GM23248 (cell line): ENCODE data around the gene SYNGR3. TPM values are rescaled to one million over a fixed set of nuclear protein-coding genes. Genes with fewer than 3 reads are reported as not detected.
A peak's percentile ranks its signal among the peaks of the same experiment; 100 is the strongest.

ENCODE experiments used
- DNase-seq: peaks from one replicate; pipeline ENCODE4 v3.0.0-alpha.2; 2015
- H2AFZ ChIP-seq: fragments of 200-600 bp; sonication (generic); 2 replicates; pipeline ENCODE4 v1.6.1; 2016; ENCODE audit warnings: antibody characterized with exemption
- H3F3A ChIP-seq: fragments of 200-600 bp; sonication (generic); 2 replicates; pipeline ENCODE4 v1.6.1; 2016; ENCODE audit warnings: mild to moderate bottlenecking, antibody characterized with exemption, mixed run types; ENCODE audit not compliant: insufficient read depth
- H3K27ac ChIP-seq: fragments of 200-600 bp; sonication (generic); 2 replicates; pipeline ENCODE4 v1.5.1; 2016; ENCODE audit warnings: mild to moderate bottlenecking
- H3K27me3 ChIP-seq: fragments of 200-600 bp; sonication (generic); replicated peaks from 2 replicates; pipeline ENCODE4 v1.6.1; 2016; ENCODE audit warnings: mild to moderate bottlenecking; ENCODE audit not compliant: insufficient read depth
- H3K36me3 ChIP-seq: fragments of 200-600 bp; sonication (generic); 2 replicates; pipeline ENCODE4 v1.6.1; 2016; ENCODE audit warnings: low read depth, mild to moderate bottlenecking
- H3K4me1 ChIP-seq: fragments of 200-600 bp; sonication (generic); 2 replicates; pipeline ENCODE4 v1.6.1; 2016; ENCODE audit warnings: mild to moderate bottlenecking; ENCODE audit not compliant: insufficient read depth
- H3K4me2 ChIP-seq: fragments of 200-600 bp; sonication (generic); one replicate; pipeline ENCODE4 v1.6.1; 2016; ENCODE audit warnings: mild to moderate bottlenecking; ENCODE audit not compliant: unreplicated experiment
- H3K4me3 ChIP-seq: fragments of 200-600 bp; sonication (generic); 2 replicates; pipeline ENCODE4 v1.5.1; 2016; ENCODE audit warnings: mild to moderate bottlenecking
- H3K79me2 ChIP-seq: fragments of 200-600 bp; sonication (generic); 2 replicates; pipeline ENCODE4 v1.6.1; 2016; ENCODE audit warnings: mild to moderate bottlenecking; ENCODE audit not compliant: insufficient read depth
- H3K9ac ChIP-seq: fragments of 200-600 bp; sonication (generic); 2 replicates; pipeline ENCODE4 v1.6.1; 2016; ENCODE audit warnings: mild to moderate bottlenecking
- H3K9me2 ChIP-seq: fragments of 200-600 bp; sonication (generic); 2 replicates; pipeline ENCODE4 v1.6.1; 2016; ENCODE audit warnings: mixed run types, mild to moderate bottlenecking, moderate library complexity; ENCODE audit not compliant: insufficient read depth
- H3K9me3 ChIP-seq: fragments of 200-600 bp; sonication (generic); one replicate; pipeline ENCODE4 v1.6.1; 2017; ENCODE audit warnings: low read depth
- H4K20me1 ChIP-seq: fragments of 200-600 bp; sonication (generic); 2 replicates; pipeline ENCODE4 v1.6.0; 2016; ENCODE audit not compliant: insufficient read depth
- EZH2 ChIP-seq: fragments of 200-600 bp; sonication (generic); IDR thresholded peaks from 2 replicates; pipeline ENCODE4 v1.6.1; 2018; ENCODE audit warnings: antibody characterized with exemption, mild to moderate bottlenecking; ENCODE audit not compliant: insufficient read depth, poor library complexity, severe bottlenecking
- EZH2phosphoT487 ChIP-seq: fragments of 200-600 bp; sonication (generic); IDR thresholded peaks from 2 replicates; pipeline ENCODE4 v1.6.1; 2018; ENCODE audit warnings: antibody characterized with exemption, moderate library complexity, mild to moderate bottlenecking, low read depth; ENCODE audit not compliant: insufficient read depth
- WGBS, 2 experiments: methylation state at CpG; one replicate each; pipeline ENCODE4 v1.1.6; 2015 to 2017; ENCODE audit warnings: low lambda C conversion rate in 2 of 2, low coverage in 1 of 2; ENCODE audit errors: missing lambda C conversion rate in 2 of 2; 5-methylcytosine and 5-hydroxymethylcytosine counted together
- in situ Hi-C: fragments of 300-500 bp; cut with MboI; formaldehyde crosslinking; loops from 2 replicates; pipeline ENCODE4 v1.15.0; 2020
- polyA plus RNA-seq: library from polyadenylated mRNA; unstranded; fragments of >200 nt; fragmentation: Nextera tagmentation; extraction: Ambion mirVana; gene quantifications from 2 replicates; pipeline ENCODE4 v1.2.1, GENCODE V29; 2016
- total RNA-seq: library from RNA; depleted of rRNA; stranded (reverse); fragments of >200 nt; shearing (Covaris generic); gene quantifications from 2 replicates; pipeline ENCODE4 v1.2.3, GENCODE V29; 2014

The SYNGR3 gene
- total and polyA plus RNA-seq, 2 experiments from 2014 or later = 0.22 to 1.3 TPM

- no peaks in the 10 kb centered on the region for H3K27me3 ChIP-seq
- no peaks in the 10 kb centered on the region for H3K4me1 ChIP-seq
- WGBS, 2 experiments = 1 to 7% methylated on average over 13 to 17 of the region's 17 CpGs
- peak overlapping the region; percentile 93 for H2AFZ ChIP-seq
- peak; percentile 58 for DNase-seq
- peak overlapping the region; percentile 85 for H3K4me2 ChIP-seq
- H3K36me3 ChIP-seq = no peaks in the 10 kb centered on the region; the same call in 1 of the 2 replicates
- no peaks in the 10 kb centered on the region for H3K79me2 ChIP-seq
- H3K4me3 ChIP-seq = peak overlapping the region; percentile 83
- no peaks in the 10 kb centered on the region for H3F3A ChIP-seq
- H3K9me2 ChIP-seq = no peaks in the 10 kb centered on the region
- H4K20me1 ChIP-seq = no peaks in the 10 kb centered on the region
- H3K27ac ChIP-seq = 0 out of 2 replicates have a peak overlapping the region, but pooled peaks have one; percentile 14
- no peaks in the 10 kb centered on the region for H3K9me3 ChIP-seq
- TF ChIP-seq EZH2phosphoT487 (no peak), EZH2 (no peak)
- peak overlapping the region; percentile 77 for H3K9ac ChIP-seq
- in situ Hi-C loops = no loop called here
Observed at GRCh38 chr16:1942047-1942809, 47.5 kb upstream of the SYNGR3 start.

- Histone ChIP-seq H2AFZ (peak within 1 kb of the TSS; percentile 93), H3K27ac (0 out of 2 replicates have a peak within 1 kb of the TSS, but pooled peaks have one; percentile 14)
- in situ Hi-C loops = no loop called here
Observed at GRCh38 chr16:1942810-1943726, 46.7 kb upstream of the SYNGR3 start, which contains the start of gene MSRB1. MSRB1 (minus strand) TSS chr16:1943199; CDS start chr16:1943156, 43 bp downstream.

DNA sequence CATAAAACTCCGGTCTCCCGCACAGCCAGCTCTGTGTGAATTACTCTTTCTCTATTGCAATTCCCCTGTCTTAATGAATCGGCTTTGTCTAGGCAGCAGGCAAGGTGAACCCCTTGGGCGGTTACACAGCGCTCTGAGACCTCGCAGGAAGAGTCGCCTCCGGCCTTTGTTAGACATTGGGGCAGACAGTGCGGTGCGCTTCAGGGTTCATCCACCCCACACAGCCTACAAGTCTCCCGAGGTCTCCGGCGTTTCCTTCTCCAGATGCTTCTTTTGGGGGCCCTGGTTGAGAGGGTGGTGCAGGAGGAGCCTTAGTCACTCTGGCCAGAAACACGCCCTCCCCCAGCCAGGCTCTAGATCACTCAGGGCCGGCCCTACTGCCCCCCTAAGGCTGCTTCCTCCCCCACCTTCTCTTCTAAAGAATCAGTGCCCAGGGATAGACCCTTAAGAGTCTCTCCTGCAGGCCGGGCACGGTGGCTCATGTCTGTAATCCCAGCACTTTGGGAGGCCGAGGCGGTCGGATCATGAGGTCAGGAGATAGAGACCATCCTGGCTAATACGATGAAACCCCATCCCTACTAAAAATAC is 45.1 kb upstream of the SYNGR3 start:
- in situ Hi-C loops = no loop called here
- Histone ChIP-seq H3K4me2 (no peak overlapping the region), H3K9me3 (no peaks in the 10 kb centered on the region), H3K4me1 (no peaks in the 10 kb centered on the region), H3K4me3 (no peak overlapping the region), H4K20me1 (no peaks in the 10 kb centered on the region), H3K79me2 (no peaks in the 10 kb centered on the region), H3K27me3 (no peaks in the 10 kb centered on the region), H2AFZ (no peak overlapping the region), H3K9me2 (no peaks in the 10 kb centered on the region), H3K9ac (no peak overlapping the region), H3F3A (no peaks in the 10 kb centered on the region), H3K27ac (no peak overlapping the region), H3K36me3 (no peaks in the 10 kb centered on the region)
- no peak for DNase-seq
- WGBS, 2 experiments = 85 to 86% methylated on average over 19 to 21 of the region's 21 CpGs
- TF ChIP-seq EZH2phosphoT487 (no peak), EZH2 (no peak)

More at GRCh38 chr16:1942810-1943726, 46.7 kb upstream of the SYNGR3 start, which contains the start of gene MSRB1:
- H3K4me1 ChIP-seq = no peaks in the 10 kb centered on the region
- DNase-seq = peak; percentile 100
- no peaks in the 10 kb centered on the region for H3K9me2 ChIP-seq
- H3K4me2 ChIP-seq = peak within 1 kb of the TSS; percentile 85
- H3K36me3 ChIP-seq = no peaks in the 10 kb centered on the region
- H4K20me1 ChIP-seq = no peaks in the 10 kb centered on the region
- no peaks in the 10 kb centered on the region for H3K79me2 ChIP-seq
- WGBS, 2 experiments = 2% methylated on average over 33 to 75 of the region's 77 CpGs
- no peaks in the 10 kb centered on the region for H3K27me3 ChIP-seq
- H3F3A ChIP-seq = no peaks in the 10 kb centered on the region
- no peaks in the 10 kb centered on the region for H3K9me3 ChIP-seq
- no peak for TF ChIP-seq EZH2phosphoT487
- no peak for TF ChIP-seq EZH2
- H3K9ac ChIP-seq = peak within 1 kb of the TSS; percentile 77
- peak within 1 kb of the TSS; percentile 83 for H3K4me3 ChIP-seq
